Body of pancreas (tissue), 4 donors: ENCODE data around the gene ZNF90. TPM values are rescaled to one million over a fixed set of nuclear protein-coding genes. Genes with fewer than 3 reads are reported as not detected.

Source experiments
- ATAC-seq: fragments of 150-250 bp; one replicate; pipeline ENCODE4 v1.9.1; 2016
- DNase-seq, 4 donors: peaks; one replicate each; pipeline ENCODE4 v3.0.0-alpha.2; 2019
- H3K27ac ChIP-seq, 4 donors: fragments of 200-600 bp; sonication (generic); 1 replicate in 3 of 4; 2 replicates in 1 of 4; pipeline versions ENCODE4 v1.5.1 to v1.6.1; 2016 to 2019; ENCODE audit warnings: mild to moderate bottlenecking in 1 of 4, mixed read lengths in 1 of 4, moderate library complexity in 1 of 4
- H3K27me3 ChIP-seq, 2 donors: fragments of 200-600 bp; sonication (generic); one replicate each; pipeline ENCODE4 v1.6.0; 2016; ENCODE audit warnings: mild to moderate bottlenecking in 1 of 2
- H3K36me3 ChIP-seq, 2 donors: fragments of 200-600 bp; sonication (generic); replicated peaks in 1 of 2; 2 replicates each; pipeline ENCODE4 v1.5.1; 2016; ENCODE audit warnings: low read depth in 2 of 2; ENCODE audit not compliant: insufficient read depth in 1 of 2
- H3K4me1 ChIP-seq: fragments of 200-600 bp; sonication (generic); one replicate; pipeline ENCODE4 v1.6.0; 2016
- H3K4me3 ChIP-seq, 2 donors: fragments of 200-600 bp; sonication (generic); 1 replicate in 1 of 2; 2 replicates in 1 of 2; pipeline ENCODE4 v1.5.1; 2016 to 2019
- H3K9me3 ChIP-seq, 3 donors: fragments of 200-600 bp; sonication (generic); 1 replicate in 2 of 3; 2 replicates in 1 of 3; pipeline ENCODE4 v1.5.1; 2016
- POLR2A ChIP-seq, 3 donors: fragments of 450-650 bp; IDR thresholded peaks; one replicate each; pipeline ENCODE4 v1.6.1; 2016; ENCODE audit warnings: antibody characterized with exemption in 3 of 3, mild to moderate bottlenecking in 2 of 3
- WGBS, 2 donors: methylation state at CpG; one replicate each; pipeline ENCODE4 v1.1.5; 2017; 5-methylcytosine and 5-hydroxymethylcytosine counted together
- intact Hi-C: fragments of 100-400 bp; cut with DNase I; formaldehyde crosslinking; loops from one replicate; pipeline ENCODE4 v1.15.1; 2023
- total RNA-seq, 2 donors: library from RNA; depleted of rRNA; stranded (reverse); fragments of >200 nt; gene quantifications; one replicate each; pipeline ENCODE4 v1.1.0, GENCODE V29; 2016
- TF ChIP-seq, protein P1 (sequence below), 7 experiments: fragments of 450-650 bp in 4 of 7; fragments of 200-600 bp in 3 of 7; sonication (generic) in 3 of 7; IDR thresholded peaks; one replicate each; pipeline ENCODE4 v1.5.1; 2016 to 2019; ENCODE audit warnings: antibody characterized with exemption in 7 of 7

ZNF90 gene
- total RNA-seq = 10 to 100 TPM in 1 of 2 donors, 1 to 10 TPM in 1; 6.7 to 13.5 TPM

DNA sequence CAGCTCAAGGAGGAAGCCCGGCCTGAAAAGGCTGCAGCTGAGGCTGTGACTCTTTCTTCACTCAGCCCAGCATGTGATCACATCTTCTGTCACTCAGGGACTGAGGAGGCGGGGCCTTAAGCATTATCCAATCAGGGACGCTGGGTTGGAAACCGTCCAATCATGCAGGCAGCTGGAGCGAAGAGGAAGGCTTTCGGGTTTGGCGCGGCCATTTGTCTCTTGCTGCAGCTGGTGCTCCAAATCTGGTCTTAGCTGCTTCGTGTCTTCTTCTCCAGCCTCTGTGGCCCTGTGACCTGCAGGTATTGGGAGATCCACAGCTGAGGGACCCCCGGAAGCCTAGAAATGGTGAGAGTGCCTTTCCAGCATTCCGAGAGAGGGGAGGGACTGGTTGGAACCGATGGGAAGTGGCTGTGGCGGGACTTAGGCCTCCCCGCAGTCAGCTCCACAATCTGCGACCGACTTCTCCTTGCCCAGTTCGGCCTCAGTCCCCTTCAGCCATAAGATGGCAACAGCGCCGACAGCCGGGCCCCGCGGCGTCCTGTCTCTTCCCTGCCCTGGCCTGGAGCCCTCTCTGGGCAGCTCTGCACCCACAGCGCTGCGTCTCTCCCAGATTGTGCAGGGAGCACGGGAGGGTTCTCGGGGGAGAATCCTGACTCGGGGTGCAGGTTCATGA, at the start of gene ZNF90:
TSS of gene ZNF90 (plus strand) at position 210 of the 673 bp plus-strand sequence. CDS start at position 343, 133 bp downstream.
- Histone ChIP-seq H3K9me3 (no peaks in the 10 kb centered on the region), H3K27ac (peak within 1 kb of the TSS in 3 of 4 donors; percentile 52 to 63 (median 61)), H3K27me3 (no peaks in the 10 kb centered on the region), H3K4me1 (peaks cover 6% of the 10 kb centered on the region), H3K36me3 (no peaks in the 10 kb centered on the region), H3K4me3 (peak within 1 kb of the TSS in 1 of 2 donors; percentile 24)
- 0 to 1% methylated on average over 17 to 28 of the region's 28 CpGs for WGBS, 2 donors
- ATAC-seq (peak; percentile 99), DNase-seq (peak; percentile 97 to 99 (median 98))
- TF ChIP-seq, protein P1, sequence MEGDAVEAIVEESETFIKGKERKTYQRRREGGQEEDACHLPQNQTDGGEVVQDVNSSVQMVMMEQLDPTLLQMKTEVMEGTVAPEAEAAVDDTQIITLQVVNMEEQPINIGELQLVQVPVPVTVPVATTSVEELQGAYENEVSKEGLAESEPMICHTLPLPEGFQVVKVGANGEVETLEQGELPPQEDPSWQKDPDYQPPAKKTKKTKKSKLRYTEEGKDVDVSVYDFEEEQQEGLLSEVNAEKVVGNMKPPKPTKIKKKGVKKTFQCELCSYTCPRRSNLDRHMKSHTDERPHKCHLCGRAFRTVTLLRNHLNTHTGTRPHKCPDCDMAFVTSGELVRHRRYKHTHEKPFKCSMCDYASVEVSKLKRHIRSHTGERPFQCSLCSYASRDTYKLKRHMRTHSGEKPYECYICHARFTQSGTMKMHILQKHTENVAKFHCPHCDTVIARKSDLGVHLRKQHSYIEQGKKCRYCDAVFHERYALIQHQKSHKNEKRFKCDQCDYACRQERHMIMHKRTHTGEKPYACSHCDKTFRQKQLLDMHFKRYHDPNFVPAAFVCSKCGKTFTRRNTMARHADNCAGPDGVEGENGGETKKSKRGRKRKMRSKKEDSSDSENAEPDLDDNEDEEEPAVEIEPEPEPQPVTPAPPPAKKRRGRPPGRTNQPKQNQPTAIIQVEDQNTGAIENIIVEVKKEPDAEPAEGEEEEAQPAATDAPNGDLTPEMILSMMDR (IDR thresholded peaks at IDR 0.05) = no peak
- peak in 2 of 3 donors; percentile 12 to 58 for TF ChIP-seq POLR2A (IDR thresholded peaks at IDR 0.05)
- intact Hi-C loops = no loop called here

DNA sequence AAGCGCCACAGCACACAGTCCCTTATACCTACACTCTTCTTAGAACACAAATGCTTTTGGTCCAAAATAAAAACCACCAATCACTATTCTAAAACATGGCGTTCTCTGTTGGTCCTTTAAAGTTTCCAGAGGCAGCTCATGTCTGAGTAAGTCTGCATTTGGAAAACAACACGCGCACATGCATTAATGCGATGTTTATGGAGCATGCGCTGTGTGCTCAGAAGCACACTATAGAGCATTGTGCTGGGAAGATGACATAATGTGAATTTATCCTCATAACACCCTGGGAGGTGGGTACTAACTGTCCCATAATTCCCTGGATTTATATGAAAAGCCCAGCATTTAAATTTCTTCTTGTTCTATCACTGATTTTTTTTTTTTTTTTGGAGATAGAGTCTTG, 49.2 kb upstream of the ZNF90 start:
- intact Hi-C loops = no loop called here
- Histone ChIP-seq H3K9me3 (no peaks in the 10 kb centered on the region), H3K4me1 (no peaks in the 10 kb centered on the region), H3K4me3 (no peak overlapping the region), H3K27me3 (no peaks in the 10 kb centered on the region), H3K27ac (no peak overlapping the region), H3K36me3 (no peaks in the 10 kb centered on the region)
- no peak for ATAC-seq
- 97 to 98% methylated on average over 6 of the region's 6 CpGs for WGBS, 2 donors
- DNase-seq = no peak
- TF ChIP-seq, protein P1 (IDR thresholded peaks at IDR 0.05) = no peak
- TF ChIP-seq POLR2A (IDR thresholded peaks at IDR 0.05) = no peak

DNA sequence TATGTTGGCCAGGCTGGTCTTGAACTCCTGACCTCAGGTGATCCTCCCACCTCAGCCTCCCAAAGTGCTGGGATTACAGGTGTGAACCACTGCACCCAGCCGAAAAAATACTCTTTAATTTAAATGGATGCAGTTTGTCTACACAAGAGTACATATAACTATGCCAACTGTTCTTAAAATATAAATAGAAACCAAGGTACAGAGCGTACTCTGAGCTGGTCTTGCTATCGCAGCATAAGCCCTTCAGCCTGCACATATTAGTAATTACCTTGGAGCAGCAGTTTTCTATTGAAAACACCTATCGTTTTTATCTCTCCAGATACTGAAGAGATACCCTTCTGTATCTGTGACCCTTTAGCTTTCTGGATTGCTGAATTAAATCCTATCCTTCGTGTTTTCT, 41.9 kb upstream of the ZNF90 start:
- DNase-seq = no peak
- H3K27me3 ChIP-seq = no peaks in the 10 kb centered on the region
- TF ChIP-seq, protein P1 (IDR thresholded peaks at IDR 0.05) = no peak
- TF ChIP-seq POLR2A (IDR thresholded peaks at IDR 0.05) = no peak
- H3K9me3 ChIP-seq = no peaks in the 10 kb centered on the region
- no peak overlapping the region for H3K4me3 ChIP-seq
- no peak overlapping the region for H3K27ac ChIP-seq
- ATAC-seq = no peak
- no peaks in the 10 kb centered on the region for H3K36me3 ChIP-seq
- peaks cover 9% of the 10 kb centered on the region for H3K4me1 ChIP-seq
- intact Hi-C loops = no loop called here
- WGBS, 2 donors = 83 to 85% methylated on average over 5 of the region's 5 CpGs

DNA sequence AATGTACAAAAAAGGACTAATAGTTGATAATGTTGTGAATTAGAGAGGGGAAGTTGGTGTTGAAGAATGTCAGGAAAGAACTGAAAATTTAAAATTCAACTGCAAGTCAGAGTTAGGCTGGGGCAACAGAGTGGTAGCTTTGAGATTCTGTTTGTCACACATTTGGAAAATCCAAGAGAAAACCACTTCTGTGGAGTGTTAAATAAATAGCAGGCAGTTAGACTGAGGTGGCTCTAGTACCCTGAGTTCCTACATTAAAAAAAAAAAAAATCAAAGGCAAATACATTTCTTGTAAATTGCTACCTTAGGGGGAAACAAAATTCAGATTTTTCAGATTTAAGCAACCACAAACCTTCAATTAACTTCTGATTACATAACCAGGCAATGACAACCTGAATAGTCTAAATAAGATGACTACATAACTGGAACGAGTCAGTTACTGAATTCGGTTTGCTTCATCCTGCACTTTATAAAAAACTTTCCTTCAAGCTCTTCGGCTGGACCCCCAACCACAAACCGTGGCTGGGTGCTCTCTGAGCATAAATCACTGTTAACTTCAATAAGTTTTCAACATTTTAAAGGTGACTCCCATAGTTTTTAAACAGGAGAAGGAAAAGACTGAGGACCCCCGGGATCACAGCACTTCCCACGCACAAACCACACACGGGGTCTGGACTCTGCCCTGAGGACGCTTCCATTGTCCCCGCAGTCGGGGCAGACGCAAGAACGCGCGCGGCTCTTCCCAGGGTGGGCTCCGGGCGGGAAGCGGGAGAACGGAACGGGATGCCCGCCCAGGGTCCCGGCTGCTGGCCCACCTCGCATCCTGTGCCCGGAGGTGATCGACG, 39.2 kb upstream of the ZNF90 start:
- H3K4me1 ChIP-seq = peaks cover 9% of the 10 kb centered on the region
- H3K27me3 ChIP-seq = no peaks in the 10 kb centered on the region
- DNase-seq (no peak), ATAC-seq (peak; percentile 1)
- 1% methylated on average over 6 to 26 of the region's 26 CpGs for WGBS, 2 donors
- TF ChIP-seq POLR2A (IDR thresholded peaks at IDR 0.05) = no peak
- TF ChIP-seq, protein P1 (IDR thresholded peaks at IDR 0.05) = no peak
- H3K9me3 ChIP-seq = no peaks in the 10 kb centered on the region
- peak overlapping the region in 3 of 4 donors; percentile 49 to 69 (median 68) for H3K27ac ChIP-seq
- H3K4me3 ChIP-seq = peak overlapping the region; percentile 75 to 87
- no peaks in the 10 kb centered on the region for H3K36me3 ChIP-seq
- intact Hi-C loops = no loop called here
